GM12891 (cell line): Measurements from ENCODE around the gene NPIPB13.
"Not testable (repeated sequence)": the region's sequence is repeated elsewhere in the genome, so short reads cannot be mapped to it uniquely, and the experiment has no call there.

Source experiments
- POLR2AphosphoS5 ChIP-seq: IDR thresholded peaks from 2 replicates; pipeline ENCODE4 v1.6.1; 2011; ENCODE audit warnings: low read depth, low read length, control low read depth
- SPI1 ChIP-seq: IDR thresholded peaks from 2 replicates; pipeline ENCODE4 v1.6.1; 2011; ENCODE audit warnings: low read depth, low read length, control low read depth
- TAF1 ChIP-seq: IDR thresholded peaks from 2 replicates; pipeline ENCODE4 v1.6.1; 2011; ENCODE audit warnings: low read depth, low read length, control low read depth

DNA sequence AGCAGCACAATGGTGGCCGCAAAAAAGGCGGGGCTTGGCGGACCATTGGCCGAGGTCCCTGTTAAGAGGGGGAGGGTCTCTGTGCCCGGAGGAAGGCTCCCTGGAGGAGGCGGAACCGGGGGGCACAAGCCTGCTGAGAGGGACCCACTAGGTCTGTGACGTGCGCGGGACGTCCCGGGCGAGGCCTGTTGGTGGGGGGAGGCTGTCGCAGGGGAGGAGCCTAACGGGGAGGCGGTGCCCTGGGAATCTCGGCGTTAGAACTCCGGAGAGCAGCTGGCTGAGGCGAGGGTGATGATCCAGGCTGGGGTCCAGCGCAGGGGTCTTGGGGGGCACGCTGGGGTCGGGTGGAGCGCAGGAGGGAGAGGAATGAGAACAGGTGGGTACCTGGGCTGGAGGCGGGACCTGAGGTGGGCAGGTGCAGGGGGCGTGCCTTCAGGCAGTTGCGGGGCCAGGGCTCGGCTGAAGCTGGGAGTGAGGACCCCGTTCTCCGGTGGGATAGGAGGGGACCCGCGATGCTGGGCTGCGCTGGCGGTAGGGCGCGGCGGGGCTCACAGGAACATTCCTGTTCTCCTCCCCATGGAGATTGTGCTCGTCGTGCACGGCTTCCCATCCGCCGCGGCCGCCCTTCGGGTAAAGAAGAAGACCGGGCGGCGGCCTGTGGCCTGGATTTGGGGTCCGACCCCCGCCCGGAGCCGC lies 42.6 kb downstream of the NPIPB13 start:
- TF ChIP-seq SPI1, POLR2AphosphoS5, TAF1: not testable (repeated sequence)
